Measurements from ENCODE around the gene PER1. TPM values are rescaled to one million over a fixed set of nuclear protein-coding genes. Genes with fewer than 3 reads are reported as not detected.
A peak's percentile ranks its signal among the peaks of the same experiment; 100 is the strongest.

PER1 gene
- total and polyA plus RNA-seq, 10 of the 15 experiments (the other 5 are each of a cell fraction or from before 2014, with no cell fraction given) = 0.02 to 25.1 (median 5.4) TPM

GRCh38 chr17:8121681-8122421, 30.4 kb downstream of the PER1 start (continued):
- TF ChIP-seq MLLT1 (IDR thresholded peaks at IDR 0.05) = no peak
- no peak for TF ChIP-seq ZNF592 (IDR thresholded peaks at IDR 0.05)
- TF ChIP-seq REST (IDR thresholded peaks at IDR 0.05; ENCODE audit: low read depth, low read length) = no peak
- no peak for TF ChIP-seq IRF5 (IDR thresholded peaks at IDR 0.05; ENCODE audit: borderline replicate concordance)
- TF ChIP-seq HCFC1 (IDR thresholded peaks at IDR 0.05; ENCODE audit: low read length) = 0 out of 2 replicates have a peak, but pooled peaks have one; percentile 9
- TF ChIP-seq YBX1 (IDR thresholded peaks at IDR 0.05) = no peak
- TF ChIP-seq BMI1 (IDR thresholded peaks at IDR 0.05; ENCODE audit: borderline replicate concordance) = no peak
- TF ChIP-seq ESRRA (IDR thresholded peaks at IDR 0.05; ENCODE audit: low read length) = no peak
- TF ChIP-seq LARP7 (IDR thresholded peaks at IDR 0.05) = peak; percentile 95
- TF ChIP-seq EED (IDR thresholded peaks at IDR 0.05; ENCODE audit: low read depth) = 0 out of 2 replicates have a peak, but pooled peaks have one; percentile 48
- TF ChIP-seq CUX1 (IDR thresholded peaks at IDR 0.05; ENCODE audit: insufficient replicate concordance, low read depth, low read length) = no peak
- TF ChIP-seq NRF1 (conservative IDR thresholded peaks at IDR 0.05; ENCODE audit: low read depth, low read length) = no peak
- TF ChIP-seq NFXL1 (IDR thresholded peaks at IDR 0.05; ENCODE audit: borderline replicate concordance) = no peak
